Vagina (tissue), 2 donors: Measurements from ENCODE around the gene ACOX3. TPM values are rescaled to one million over a fixed set of nuclear protein-coding genes. Genes with fewer than 3 reads are reported as not detected.

Experiments used
- DNase-seq, 2 donors: peaks; one replicate each; pipeline ENCODE4 v3.0.0-alpha.2; 2017; ENCODE audit errors: extremely low spot score in 2 of 2
- H3K27ac ChIP-seq: fragments of 200-600 bp; sonication (generic); one replicate; pipeline ENCODE4 v1.5.1; 2019
- H3K27me3 ChIP-seq: fragments of 200-600 bp; sonication (generic); one replicate; pipeline ENCODE4 v1.5.1; 2019
- H3K36me3 ChIP-seq, 2 donors: fragments of 200-600 bp; sonication (generic); one replicate each; pipeline ENCODE4 v1.5.1; 2017 to 2019
- H3K4me1 ChIP-seq: fragments of 200-600 bp; sonication (generic); one replicate; pipeline ENCODE4 v1.5.1; 2019
- H3K4me3 ChIP-seq, 2 donors: fragments of 200-600 bp; sonication (generic); 1 replicate in 1 of 2; 2 replicates in 1 of 2; pipeline ENCODE4 v1.5.1; 2016 to 2019
- H3K9me3 ChIP-seq: fragments of 200-600 bp; sonication (generic); one replicate; pipeline ENCODE4 v1.5.1; 2019
- POLR2A ChIP-seq, 2 donors: fragments of 450-650 bp; IDR thresholded peaks; one replicate each; pipeline ENCODE4 v1.6.1; 2017; ENCODE audit warnings: antibody characterized with exemption in 2 of 2, mild to moderate bottlenecking in 2 of 2, moderate library complexity in 2 of 2
- POLR2AphosphoS5 ChIP-seq, 2 donors: sonication (generic); formaldehyde crosslinking; IDR thresholded peaks; one replicate each; pipeline ENCODE4 v1.9.0; 2017; ENCODE audit warnings: antibody characterized with exemption in 2 of 2, mild to moderate bottlenecking in 2 of 2, low read depth in 1 of 2; ENCODE audit not compliant: insufficient read depth in 1 of 2
- intact Hi-C: fragments of 100-400 bp; cut with DNase I; formaldehyde crosslinking; loops from one replicate; pipeline ENCODE4 v1.15.1; 2023
- total RNA-seq: library from RNA; depleted of rRNA; stranded (reverse); fragments of >200 nt; gene quantifications from one replicate; pipeline ENCODE4 v1.2.3, GENCODE V29; 2016
- TF ChIP-seq, protein P1 (sequence below), 3 experiments: fragments of 450-650 bp in 2 of 3; fragments of 200-600 bp in 1 of 3; sonication (generic) in 1 of 3; IDR thresholded peaks; one replicate each; pipeline ENCODE4 v1.5.1; 2017 to 2019; ENCODE audit warnings: antibody characterized with exemption in 3 of 3, mild to moderate bottlenecking in 2 of 3, moderate library complexity in 2 of 3

The ACOX3 gene
- total RNA-seq, 1 donor from 2014 or later, result 46.9 TPM

GRCh38 chr4:8373973-8374545, 66.5 kb downstream of the ACOX3 start:
- Histone ChIP-seq H3K36me3 (peaks cover 0 to 9% of the 10 kb centered on the region in 2 donors), H3K9me3 (no peaks in the 10 kb centered on the region), H3K27me3 (no peaks in the 10 kb centered on the region), H3K4me3 (no peak overlapping the region), H3K4me1 (no peaks in the 10 kb centered on the region), H3K27ac (no peak overlapping the region)
- intact Hi-C loops, result no loop called here
- TF ChIP-seq, protein P1, sequence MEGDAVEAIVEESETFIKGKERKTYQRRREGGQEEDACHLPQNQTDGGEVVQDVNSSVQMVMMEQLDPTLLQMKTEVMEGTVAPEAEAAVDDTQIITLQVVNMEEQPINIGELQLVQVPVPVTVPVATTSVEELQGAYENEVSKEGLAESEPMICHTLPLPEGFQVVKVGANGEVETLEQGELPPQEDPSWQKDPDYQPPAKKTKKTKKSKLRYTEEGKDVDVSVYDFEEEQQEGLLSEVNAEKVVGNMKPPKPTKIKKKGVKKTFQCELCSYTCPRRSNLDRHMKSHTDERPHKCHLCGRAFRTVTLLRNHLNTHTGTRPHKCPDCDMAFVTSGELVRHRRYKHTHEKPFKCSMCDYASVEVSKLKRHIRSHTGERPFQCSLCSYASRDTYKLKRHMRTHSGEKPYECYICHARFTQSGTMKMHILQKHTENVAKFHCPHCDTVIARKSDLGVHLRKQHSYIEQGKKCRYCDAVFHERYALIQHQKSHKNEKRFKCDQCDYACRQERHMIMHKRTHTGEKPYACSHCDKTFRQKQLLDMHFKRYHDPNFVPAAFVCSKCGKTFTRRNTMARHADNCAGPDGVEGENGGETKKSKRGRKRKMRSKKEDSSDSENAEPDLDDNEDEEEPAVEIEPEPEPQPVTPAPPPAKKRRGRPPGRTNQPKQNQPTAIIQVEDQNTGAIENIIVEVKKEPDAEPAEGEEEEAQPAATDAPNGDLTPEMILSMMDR (IDR thresholded peaks at IDR 0.05), result no peak
- TF ChIP-seq POLR2A (IDR thresholded peaks at IDR 0.05) (no peak), POLR2AphosphoS5 (IDR thresholded peaks at IDR 0.05; ENCODE audit: insufficient read depth in 1 of 2, low read depth in 1 of 2) (no peak)
- DNase-seq, result no peak

- H3K4me3 ChIP-seq, result no peak overlapping the region
- H3K36me3 ChIP-seq, result peaks cover 0 to 9% of the 10 kb centered on the region in 2 donors
- DNase-seq, result no peak
- H3K9me3 ChIP-seq, result no peaks in the 10 kb centered on the region
- TF ChIP-seq, protein P1 (IDR thresholded peaks at IDR 0.05), result no peak
- TF ChIP-seq POLR2AphosphoS5 (IDR thresholded peaks at IDR 0.05; ENCODE audit: insufficient read depth in 1 of 2, low read depth in 1 of 2) (no peak), POLR2A (IDR thresholded peaks at IDR 0.05) (no peak)
- no peak overlapping the region for H3K27ac ChIP-seq
- no peaks in the 10 kb centered on the region for H3K4me1 ChIP-seq
- intact Hi-C loops, result no loop called here
- H3K27me3 ChIP-seq, result no peaks in the 10 kb centered on the region
Measured at GRCh38 chr4:8373270-8373972, 67.1 kb downstream of the ACOX3 start.

GRCh38 chr4:8372506-8372905, 68.0 kb downstream of the ACOX3 start:
- TF ChIP-seq, protein P1 (IDR thresholded peaks at IDR 0.05), result no peak
- TF ChIP-seq POLR2A (IDR thresholded peaks at IDR 0.05) (no peak), POLR2AphosphoS5 (IDR thresholded peaks at IDR 0.05; ENCODE audit: insufficient read depth in 1 of 2, low read depth in 1 of 2) (no peak)
- Histone ChIP-seq H3K4me1 (no peaks in the 10 kb centered on the region), H3K27me3 (no peaks in the 10 kb centered on the region), H3K4me3 (no peak overlapping the region), H3K9me3 (no peaks in the 10 kb centered on the region), H3K27ac (no peak overlapping the region), H3K36me3 (peaks cover 0 to 9% of the 10 kb centered on the region in 2 donors)
- intact Hi-C loops, result no loop called here
- no peak for DNase-seq

GRCh38 chr4:8371596-8371995, 68.9 kb downstream of the ACOX3 start:
- peaks cover 0 to 9% of the 10 kb centered on the region in 2 donors for H3K36me3 ChIP-seq

More at GRCh38 chr4:8371596-8371995, 68.9 kb downstream of the ACOX3 start:
- intact Hi-C loops, result no loop called here
- Histone ChIP-seq H3K9me3 (no peaks in the 10 kb centered on the region), H3K4me3 (no peak overlapping the region), H3K4me1 (no peaks in the 10 kb centered on the region), H3K27ac (no peak overlapping the region), H3K27me3 (no peaks in the 10 kb centered on the region)
- no peak for TF ChIP-seq POLR2AphosphoS5 (IDR thresholded peaks at IDR 0.05; ENCODE audit: insufficient read depth in 1 of 2, low read depth in 1 of 2)
- TF ChIP-seq POLR2A (IDR thresholded peaks at IDR 0.05), result no peak
- TF ChIP-seq, protein P1 (IDR thresholded peaks at IDR 0.05), result no peak
- DNase-seq, result no peak
